Measurements from ENCODE around the gene MTHFR. TPM values are rescaled to one million over a fixed set of nuclear protein-coding genes. Genes with fewer than 3 reads are reported as not detected.

The MTHFR gene
- total and polyA plus RNA-seq, 7 donors: 6.6 to 38.3 (median 24.2) TPM

DNA sequence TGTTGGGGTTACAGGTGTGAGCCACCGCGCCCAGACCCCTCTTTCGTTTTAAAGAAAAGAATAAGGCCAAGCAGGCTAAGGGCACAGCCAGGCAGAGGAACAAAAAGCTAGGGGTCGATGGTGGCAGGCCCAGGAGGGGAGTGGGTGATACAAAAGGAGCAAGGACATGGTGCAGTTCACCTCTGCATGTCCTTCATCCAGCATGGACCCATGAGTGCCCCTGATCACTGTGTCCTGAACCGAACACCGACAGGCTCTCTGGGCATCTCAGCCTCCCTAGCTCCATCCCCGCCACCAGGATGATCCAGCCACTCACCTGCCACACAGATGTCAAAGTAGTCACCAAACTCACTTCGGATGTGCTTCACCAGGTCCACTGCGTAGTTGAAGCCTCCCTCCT is 5.9 kb downstream of the MTHFR start:
- Histone ChIP-seq H3K27me3 (no peaks in the 10 kb centered on the region), H3K4me3 (no peak overlapping the region), H3K9me3 (no peaks in the 10 kb centered on the region), H3K36me3 (peaks cover 22 to 58% (median 24%) of the 10 kb centered on the region in 4 donors), H3K4me1 (peaks cover 0 to 36% (median 32%) of the 10 kb centered on the region in 4 donors), H3K27ac (no peak overlapping the region)
- WGBS, 2 donors: 95 to 98% methylated on average over 9 of the region's 9 CpGs
- TF ChIP-seq EP300 (IDR thresholded peaks at IDR 0.05) (no peak), POLR2A (IDR thresholded peaks at IDR 0.05) (no peak), POLR2AphosphoS5 (IDR thresholded peaks at IDR 0.05) (no peak)
- TF ChIP-seq, protein P1, sequence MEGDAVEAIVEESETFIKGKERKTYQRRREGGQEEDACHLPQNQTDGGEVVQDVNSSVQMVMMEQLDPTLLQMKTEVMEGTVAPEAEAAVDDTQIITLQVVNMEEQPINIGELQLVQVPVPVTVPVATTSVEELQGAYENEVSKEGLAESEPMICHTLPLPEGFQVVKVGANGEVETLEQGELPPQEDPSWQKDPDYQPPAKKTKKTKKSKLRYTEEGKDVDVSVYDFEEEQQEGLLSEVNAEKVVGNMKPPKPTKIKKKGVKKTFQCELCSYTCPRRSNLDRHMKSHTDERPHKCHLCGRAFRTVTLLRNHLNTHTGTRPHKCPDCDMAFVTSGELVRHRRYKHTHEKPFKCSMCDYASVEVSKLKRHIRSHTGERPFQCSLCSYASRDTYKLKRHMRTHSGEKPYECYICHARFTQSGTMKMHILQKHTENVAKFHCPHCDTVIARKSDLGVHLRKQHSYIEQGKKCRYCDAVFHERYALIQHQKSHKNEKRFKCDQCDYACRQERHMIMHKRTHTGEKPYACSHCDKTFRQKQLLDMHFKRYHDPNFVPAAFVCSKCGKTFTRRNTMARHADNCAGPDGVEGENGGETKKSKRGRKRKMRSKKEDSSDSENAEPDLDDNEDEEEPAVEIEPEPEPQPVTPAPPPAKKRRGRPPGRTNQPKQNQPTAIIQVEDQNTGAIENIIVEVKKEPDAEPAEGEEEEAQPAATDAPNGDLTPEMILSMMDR (IDR thresholded peaks at IDR 0.05): no peak
- intact Hi-C loops (cut with DNase I): loop anchor here (5.0 to 10.0 kb wide), 2 partner anchors 148 to 525 kb away; partner anchors contain the start of genes FBXO2, FBXO44 and UBIAD1
- peak; percentile 45 for DNase-seq

GRCh38 chr1:11799099-11799498 is 6.7 kb downstream of the MTHFR start:
- intact Hi-C loops (cut with DNase I): no loop called here
- no peak overlapping the region for H3K4me3 ChIP-seq
- TF ChIP-seq POLR2A (IDR thresholded peaks at IDR 0.05) (no peak), EP300 (IDR thresholded peaks at IDR 0.05) (no peak), POLR2AphosphoS5 (IDR thresholded peaks at IDR 0.05) (no peak)
- TF ChIP-seq, protein P1 (IDR thresholded peaks at IDR 0.05): no peak
- H3K27ac ChIP-seq: no peak overlapping the region
- H3K27me3 ChIP-seq: no peaks in the 10 kb centered on the region
- no peaks in the 10 kb centered on the region for H3K9me3 ChIP-seq
- H3K4me1 ChIP-seq: peaks cover 0 to 28% (median 24%) of the 10 kb centered on the region in 4 donors
- H3K36me3 ChIP-seq: peaks cover 27 to 66% (median 32%) of the 10 kb centered on the region in 4 donors
- DNase-seq: peak; percentile 37
- 96 to 97% methylated on average over 5 of the region's 5 CpGs for WGBS, 2 donors

GRCh38 chr1:11797525-11798216 is 8.1 kb downstream of the MTHFR start:
- TF ChIP-seq, protein P1 (IDR thresholded peaks at IDR 0.05): no peak
- Histone ChIP-seq H3K9me3 (no peaks in the 10 kb centered on the region), H3K4me3 (no peak overlapping the region), H3K27ac (peak overlapping the region in 2 of 4 donors; percentile 9 to 32), H3K36me3 (peaks cover 33 to 79% (median 39%) of the 10 kb centered on the region in 4 donors), H3K27me3 (no peaks in the 10 kb centered on the region), H3K4me1 (peaks cover 0 to 14% (median 11%) of the 10 kb centered on the region in 4 donors)
- 88 to 92% methylated on average over 6 of the region's 6 CpGs for WGBS, 2 donors
- peak; percentile 58 for DNase-seq
- intact Hi-C loops (cut with DNase I): no loop called here

GRCh38 chr1:11796036-11796828 is 9.5 kb downstream of the MTHFR start:
- Histone ChIP-seq H3K4me3 (no peak overlapping the region), H3K27ac (peak overlapping the region in 2 of 4 donors; percentile 2 to 8), H3K9me3 (no peaks in the 10 kb centered on the region), H3K36me3 (peaks cover 33 to 90% (median 42%) of the 10 kb centered on the region in 4 donors), H3K27me3 (no peaks in the 10 kb centered on the region), H3K4me1 (peaks cover 0 to 9% (median 8%) of the 10 kb centered on the region in 4 donors)
- 96% methylated on average over 15 of the region's 15 CpGs for WGBS, 2 donors
- intact Hi-C loops (cut with DNase I): no loop called here
- peak; percentile 65 for DNase-seq
- TF ChIP-seq POLR2A (IDR thresholded peaks at IDR 0.05) (no peak), POLR2AphosphoS5 (IDR thresholded peaks at IDR 0.05) (no peak), EP300 (IDR thresholded peaks at IDR 0.05) (no peak)
- TF ChIP-seq, protein P1 (IDR thresholded peaks at IDR 0.05): no peak

All from sigmoid colon (tissue), 7 donors.